ENCODE results near the gene RAC3.
A peak's percentile ranks its signal among the peaks of the same experiment; 100 is the strongest.
"Not testable (repeated sequence)": the region's sequence is repeated elsewhere in the genome, so short reads cannot be mapped to it uniquely, and the experiment has no call there.

Gene RAC3

GRCh38 chr17:82025401-82026107 lies 5.9 kb upstream of the RAC3 start:
- DNase-seq, result no peak

- no peak for DNase-seq
Observed at GRCh38 chr17:82028246-82028645, 3.2 kb upstream of the RAC3 start.

GRCh38 chr17:82028966-82029365 lies 2.5 kb upstream of the RAC3 start:
- no peak for DNase-seq

- DNase-seq, result no peak
Observed at GRCh38 chr17:82029391-82029790, 2.1 kb upstream of the RAC3 start.

- DNase-seq, result no peak
Observed at GRCh38 chr17:82029990-82030469, 1.4 kb upstream of the RAC3 start.

- peak; percentile 91 to 92 for DNase-seq
Observed at GRCh38 chr17:82030470-82031302, 792 bp upstream of the RAC3 start.

GRCh38 chr17:82031885-82032627 lies 578 bp downstream of the RAC3 start:
- DNase-seq, result peak; percentile 66 to 73

GRCh38 chr17:82033359-82034085 lies 2.0 kb downstream of the RAC3 start:
- no peak for DNase-seq

- DNase-seq, result no peak
Observed at GRCh38 chr17:82034371-82035011, 3.0 kb downstream of the RAC3 start.

GRCh38 chr17:82035488-82035887 lies 4.0 kb downstream of the RAC3 start:
- no peak for DNase-seq

GRCh38 chr17:82035956-82036633 lies 4.6 kb downstream of the RAC3 start:
- no peak for DNase-seq

GRCh38 chr17:82036634-82037091 lies 5.2 kb downstream of the RAC3 start:
- DNase-seq, result no peak

GRCh38 chr17:82037092-82037888 lies 5.8 kb downstream of the RAC3 start, which contains the start of gene DCXR:
Gene DCXR (minus strand): TSS chr17:82037697. CDS start chr17:82037682, 15 bp downstream.
- DNase-seq, result peak; percentile 97

GRCh38 chr17:82037889-82038195 lies 6.4 kb downstream of the RAC3 start:
- DNase-seq, result no peak

GRCh38 chr17:82038796-82039409 lies 7.4 kb downstream of the RAC3 start:
- DNase-seq, result not testable (repeated sequence)

- no peak for DNase-seq
Observed at GRCh38 chr17:82039695-82040299, 8.3 kb downstream of the RAC3 start.

GRCh38 chr17:82041144-82041814 lies 9.8 kb downstream of the RAC3 start:
- no peak for DNase-seq

- no peak for DNase-seq
Observed at GRCh38 chr17:82042649-82043048, 11.2 kb downstream of the RAC3 start.

- no peak for DNase-seq
Observed at GRCh38 chr17:82043507-82043906, 12.0 kb downstream of the RAC3 start.
